Myocyte (in vitro differentiated cells): ENCODE measurements around the gene HSPA1B. TPM values are rescaled to one million over a fixed set of nuclear protein-coding genes. Genes with fewer than 3 reads are reported as not detected.
"Not testable (repeated sequence)": the region's sequence is repeated elsewhere in the genome, so short reads cannot be mapped to it uniquely, and the experiment has no call there.

ENCODE experiments used
- DNase-seq: peaks from one replicate; pipeline ENCODE4 v3.0.0-alpha.2; 2012; ENCODE audit warnings: low read depth
- polyA plus RNA-seq: library from polyadenylated mRNA; unstranded; fragments of >200 nt; gene quantifications from one replicate; pipeline ENCODE4 v1.2.1, GENCODE V29; 2012; ENCODE audit warnings: missing spikeins
- total RNA-seq: library from RNA; depleted of rRNA; stranded (reverse); fragments of >200 nt; gene quantifications from 2 replicates; pipeline ENCODE4 v1.2.3, GENCODE V29; 2014

The HSPA1B gene
- total RNA-seq: 86.3 and 98.7 TPM in 2 replicates
- polyA plus RNA-seq: 67.0 TPM

DNA sequence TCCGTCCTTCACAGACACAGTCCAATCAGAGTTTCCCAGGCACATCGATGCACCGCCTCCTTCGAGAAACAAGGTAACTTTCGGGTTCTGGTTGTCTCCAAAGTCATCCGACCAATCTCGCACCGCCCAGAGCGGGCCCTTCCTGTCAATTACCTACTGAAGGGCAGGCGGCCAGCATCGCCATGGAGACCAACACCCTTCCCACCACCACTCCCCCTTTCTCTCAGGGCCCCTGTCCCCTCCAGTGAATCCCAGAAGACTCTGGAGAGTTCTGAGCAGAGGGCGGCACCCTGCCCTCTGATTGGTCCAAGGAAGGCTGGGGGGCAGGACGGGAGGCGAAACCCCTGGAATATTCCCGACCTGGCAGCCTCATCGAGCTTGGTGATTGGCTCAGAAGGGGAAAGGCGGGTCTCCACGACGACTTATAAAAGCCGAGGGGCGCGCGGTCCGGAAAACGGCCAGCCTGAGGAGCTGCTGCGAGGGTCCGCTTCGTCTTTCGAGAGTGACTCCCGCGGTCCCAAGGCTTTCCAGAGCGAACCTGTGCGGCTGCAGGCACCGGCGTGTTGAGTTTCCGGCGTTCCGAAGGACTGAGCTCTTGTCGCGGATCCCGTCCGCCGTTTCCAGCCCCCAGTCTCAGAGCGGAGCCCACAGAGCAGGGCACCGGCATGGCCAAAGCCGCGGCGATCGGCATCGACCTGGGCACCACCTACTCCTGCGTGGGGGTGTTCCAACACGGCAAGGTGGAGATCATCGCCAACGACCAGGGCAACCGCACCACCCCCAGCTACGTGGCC lies at the start of gene HSPA1B:
HSPA1B (plus strand) TSS at position 453 of the 794 bp plus-strand sequence; CDS start at position 666, 213 bp downstream.
- DNase-seq: peak; percentile 100

DNA sequence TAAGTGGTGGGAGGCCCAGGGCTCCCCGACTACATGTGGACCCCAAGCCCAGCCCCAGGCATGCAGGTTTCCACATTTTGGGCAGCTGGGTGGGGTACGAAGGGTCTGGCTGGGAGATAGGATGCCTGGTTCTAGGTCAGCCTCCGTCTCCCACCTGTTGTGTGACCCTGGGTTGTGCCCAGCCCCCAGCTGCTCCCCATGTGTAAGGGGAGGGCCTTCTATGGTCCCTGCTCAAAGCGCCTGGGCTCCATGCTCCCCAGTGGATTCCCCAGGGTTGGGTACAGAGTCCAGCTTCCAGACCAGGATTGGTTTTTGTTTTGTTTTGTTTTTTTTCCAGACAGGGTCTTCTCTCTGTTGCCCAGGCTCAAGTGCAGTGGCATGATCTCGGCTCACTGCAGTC lies 49.3 kb upstream of the HSPA1B start:
- DNase-seq: no peak

DNA sequence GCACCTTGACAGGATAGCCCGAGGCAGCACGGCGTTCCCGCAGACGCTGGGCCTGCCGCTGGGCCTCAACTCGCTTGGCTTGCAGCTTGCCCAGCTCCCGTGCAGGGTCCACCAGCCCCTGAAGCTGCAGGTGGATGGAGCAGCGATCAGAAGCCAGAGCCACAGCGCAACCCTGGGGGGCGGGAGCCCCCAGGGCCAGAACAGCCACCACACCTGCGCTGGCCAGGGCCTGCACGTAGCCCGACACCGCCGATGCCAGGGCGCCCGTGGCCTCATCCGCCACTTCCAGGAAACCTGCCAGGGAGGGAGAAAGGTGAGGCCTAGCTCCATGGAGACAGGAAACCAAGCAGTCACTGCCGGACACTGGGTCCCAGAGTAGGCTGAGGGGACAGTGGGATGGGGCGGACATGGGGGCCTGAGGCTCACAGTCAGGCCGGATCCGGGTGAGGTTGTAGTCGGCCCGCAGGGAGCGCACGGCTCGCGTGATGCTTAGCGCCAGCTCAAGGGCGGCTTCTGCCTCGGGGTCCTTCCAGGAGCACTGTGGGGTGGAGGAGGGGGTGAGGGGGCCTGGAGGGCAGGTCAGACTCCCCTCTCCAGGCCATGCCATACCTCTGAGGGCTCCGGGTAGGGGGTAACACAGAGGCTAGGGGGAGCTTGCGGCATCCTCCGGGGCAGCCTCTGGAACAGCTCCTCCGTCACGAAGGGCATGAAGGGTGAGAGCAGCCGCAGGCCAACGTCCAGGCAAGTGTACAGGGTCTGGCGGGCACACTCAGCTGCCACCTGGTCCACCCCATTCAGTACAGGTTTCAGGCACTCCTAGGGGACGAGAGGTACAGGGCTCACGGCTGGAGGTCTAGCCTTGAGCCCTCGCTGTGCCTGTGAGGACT lies 48.3 kb upstream of the HSPA1B start:
- no peak for DNase-seq

DNA sequence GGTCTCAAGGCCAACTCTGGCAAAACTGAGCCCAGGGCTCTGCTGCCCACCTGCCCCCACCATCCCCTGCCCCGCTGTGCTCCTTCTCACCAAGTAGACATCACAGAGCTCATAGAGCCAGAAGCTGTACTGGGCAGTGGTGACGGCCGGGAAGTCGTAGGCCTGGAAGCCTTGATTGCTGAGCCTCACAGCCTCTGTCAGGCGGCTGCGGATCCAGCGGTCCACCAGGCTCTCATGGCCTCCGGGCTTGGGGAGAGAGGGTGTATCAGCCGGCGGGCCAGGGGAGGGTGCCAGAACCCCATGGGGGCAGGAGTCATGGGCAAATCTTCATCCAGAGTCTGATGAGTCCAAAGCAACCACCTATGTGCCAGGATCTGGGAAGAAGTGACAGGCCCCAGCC lies 47.6 kb upstream of the HSPA1B start:
- DNase-seq: no peak

DNA sequence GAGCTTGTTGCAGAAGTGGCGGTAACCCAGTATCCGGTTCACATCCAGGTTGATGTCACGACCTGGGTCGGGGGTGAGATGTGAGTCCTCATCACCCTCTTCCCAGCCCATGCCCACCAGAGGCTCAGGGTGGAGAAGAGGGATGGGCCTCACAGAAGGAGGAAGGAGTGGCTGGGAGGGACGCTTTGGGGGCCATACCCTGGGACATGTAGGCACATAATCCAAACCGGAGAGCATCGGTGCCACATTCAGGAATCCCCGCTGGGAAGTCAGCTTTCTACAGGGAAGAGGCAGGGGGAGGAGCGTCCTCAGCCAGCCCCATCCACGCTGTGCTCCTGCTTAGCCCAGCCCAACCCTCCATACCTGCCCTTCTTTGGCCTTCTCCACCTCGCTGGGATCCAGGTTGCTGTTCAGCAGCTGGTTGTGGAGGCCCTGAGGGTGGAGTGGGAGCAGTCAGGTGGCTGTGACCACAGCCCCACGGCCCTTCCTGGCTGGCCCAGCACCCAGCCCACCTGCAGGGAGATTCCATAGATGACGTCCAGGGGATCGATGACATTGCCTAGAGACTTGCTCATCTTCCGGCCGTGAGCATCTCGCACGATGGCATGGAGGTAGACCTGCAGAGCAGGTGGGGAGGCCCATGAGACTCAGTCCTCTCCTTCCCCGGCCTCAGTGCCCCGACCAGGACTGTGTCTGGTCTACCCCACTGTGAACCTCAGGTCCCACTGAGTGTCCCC lies 46.9 kb upstream of the HSPA1B start:
- no peak for DNase-seq

DNA sequence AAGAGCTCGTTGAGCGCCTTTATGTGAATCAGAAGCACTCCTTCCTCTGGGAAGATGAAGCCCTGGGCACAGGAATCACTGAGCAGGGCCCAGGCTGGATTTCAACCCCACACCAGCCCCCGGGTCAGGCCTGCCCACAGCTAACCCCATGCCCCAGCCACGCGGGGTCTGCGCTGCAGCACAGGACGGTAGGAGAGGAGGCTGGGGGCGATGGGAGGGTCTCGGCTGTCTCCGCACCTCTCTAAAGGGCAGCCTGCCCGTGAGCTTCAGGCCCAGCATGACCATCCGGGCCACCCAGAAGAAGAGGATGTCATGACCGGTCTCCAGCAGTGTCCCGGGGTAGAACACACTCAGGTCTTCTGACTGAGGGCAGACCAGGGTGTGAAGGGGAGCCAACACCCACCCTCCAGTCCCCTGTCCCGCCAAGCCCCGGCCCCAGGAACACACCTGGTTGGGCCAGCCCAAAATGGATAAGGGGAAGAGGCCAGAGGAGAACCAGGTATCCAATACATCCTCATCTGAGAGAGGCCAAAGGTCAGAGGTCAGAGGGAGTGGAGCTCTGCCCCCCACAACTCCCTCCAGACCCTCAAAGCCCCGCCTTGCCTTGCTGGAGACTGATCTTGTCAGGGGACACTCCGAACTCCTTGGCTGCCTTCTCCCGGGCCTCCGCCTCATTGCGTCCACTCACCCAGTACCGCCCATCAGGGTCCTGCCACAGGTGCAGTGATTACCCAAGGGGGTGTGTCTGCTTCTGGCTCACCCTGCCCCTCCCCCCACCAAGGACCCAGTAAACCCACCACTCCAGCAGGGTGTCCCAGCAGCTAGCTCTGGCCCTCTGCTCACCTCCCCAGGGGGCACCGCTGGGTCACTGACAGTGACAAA lies 46.1 kb upstream of the HSPA1B start:
- DNase-seq: no peak

DNA sequence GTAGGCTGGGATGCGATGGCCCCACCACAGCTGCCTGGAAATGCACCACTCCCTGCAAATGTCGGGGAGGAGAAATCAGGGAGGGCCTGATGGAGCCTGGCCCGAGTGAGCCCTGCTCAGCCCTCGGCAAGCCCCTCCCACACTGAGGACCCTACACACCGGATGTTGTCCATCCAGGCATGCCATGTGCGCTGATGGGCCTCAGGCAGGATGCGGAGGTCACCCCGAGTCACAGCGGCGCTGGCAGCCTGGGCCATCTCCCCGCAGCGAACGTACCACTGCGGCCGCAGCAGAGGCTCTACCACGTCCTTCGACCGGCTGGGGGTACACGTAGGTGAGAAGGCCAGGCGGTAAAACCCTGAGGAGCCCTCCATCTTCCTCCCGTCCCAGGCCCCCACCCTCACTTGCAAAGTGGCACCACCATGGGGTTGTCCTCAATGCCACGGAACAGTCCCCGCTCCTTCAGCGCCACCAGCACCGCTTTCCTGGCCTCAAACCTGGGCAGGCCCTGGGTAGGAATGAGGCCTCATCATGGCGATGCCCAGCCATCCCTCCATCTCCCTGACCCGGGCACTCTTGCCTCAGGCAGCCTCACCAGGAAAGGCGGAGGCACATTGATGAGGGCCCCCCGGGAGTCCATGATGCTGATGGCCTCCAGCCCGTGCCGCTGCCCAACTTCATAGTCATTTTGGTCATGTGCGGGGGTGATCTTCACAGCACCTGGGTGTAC lies 45.2 kb upstream of the HSPA1B start:
- DNase-seq: no peak

DNA sequence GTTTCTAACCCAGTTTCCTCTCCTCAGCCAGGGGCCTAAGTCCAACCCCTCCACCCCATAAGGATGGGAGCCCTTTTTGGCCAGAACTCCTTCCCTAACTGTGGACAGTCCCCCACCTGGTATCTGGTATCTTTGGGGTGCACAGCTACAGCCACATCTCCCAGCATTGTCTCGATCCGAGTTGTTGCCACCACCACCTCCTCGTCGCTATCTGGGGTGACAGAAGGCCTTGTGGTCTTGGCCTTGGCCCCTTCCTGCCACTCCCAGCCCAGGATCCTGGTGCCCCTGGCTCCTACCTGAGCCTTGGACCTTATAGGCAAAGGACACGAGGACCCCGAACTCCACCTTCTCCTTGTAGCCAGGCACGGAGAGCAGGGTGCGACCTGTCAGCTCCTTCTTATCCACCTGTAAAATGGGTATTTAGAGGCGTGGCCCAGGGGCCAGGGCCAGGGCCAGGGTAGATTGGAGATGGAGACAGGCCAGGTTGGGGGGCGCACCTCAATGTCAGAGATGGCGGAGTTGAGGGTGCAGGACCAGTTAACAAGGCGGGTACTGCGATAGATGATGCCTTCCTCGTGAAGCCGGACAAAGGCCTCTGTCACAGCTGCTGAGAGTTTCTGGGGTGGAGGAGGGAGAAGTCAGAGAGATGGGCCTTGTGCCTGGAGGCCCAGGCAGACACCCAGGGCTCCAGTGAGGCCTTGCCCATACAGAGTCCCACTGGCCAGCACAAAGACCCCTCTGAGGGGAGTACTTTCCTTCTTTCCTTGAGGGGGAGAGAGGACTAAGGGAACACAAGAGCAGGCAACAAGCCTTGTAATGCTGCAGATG lies 43.2 kb upstream of the HSPA1B start:
- DNase-seq: no peak

DNA sequence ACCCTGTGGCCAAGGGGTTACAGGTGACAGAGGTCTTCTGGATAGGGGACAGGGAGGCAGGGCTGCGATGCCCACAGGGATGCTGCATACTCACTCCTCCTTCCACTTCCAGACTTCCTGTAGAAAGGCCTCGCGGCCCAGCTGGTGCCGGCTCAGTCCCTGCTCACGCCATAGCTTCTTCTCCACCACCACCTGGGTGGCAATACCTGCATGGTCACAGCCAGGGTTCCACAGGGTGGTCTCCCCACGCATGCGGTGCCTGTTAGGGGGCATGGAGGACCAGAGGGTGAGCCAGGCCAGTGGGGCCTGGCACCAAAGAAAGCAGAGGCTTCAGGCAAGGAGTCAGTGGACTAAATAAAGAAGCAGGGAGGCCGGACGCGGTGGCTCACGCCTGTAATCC lies 42.1 kb upstream of the HSPA1B start:
- no peak for DNase-seq

DNA sequence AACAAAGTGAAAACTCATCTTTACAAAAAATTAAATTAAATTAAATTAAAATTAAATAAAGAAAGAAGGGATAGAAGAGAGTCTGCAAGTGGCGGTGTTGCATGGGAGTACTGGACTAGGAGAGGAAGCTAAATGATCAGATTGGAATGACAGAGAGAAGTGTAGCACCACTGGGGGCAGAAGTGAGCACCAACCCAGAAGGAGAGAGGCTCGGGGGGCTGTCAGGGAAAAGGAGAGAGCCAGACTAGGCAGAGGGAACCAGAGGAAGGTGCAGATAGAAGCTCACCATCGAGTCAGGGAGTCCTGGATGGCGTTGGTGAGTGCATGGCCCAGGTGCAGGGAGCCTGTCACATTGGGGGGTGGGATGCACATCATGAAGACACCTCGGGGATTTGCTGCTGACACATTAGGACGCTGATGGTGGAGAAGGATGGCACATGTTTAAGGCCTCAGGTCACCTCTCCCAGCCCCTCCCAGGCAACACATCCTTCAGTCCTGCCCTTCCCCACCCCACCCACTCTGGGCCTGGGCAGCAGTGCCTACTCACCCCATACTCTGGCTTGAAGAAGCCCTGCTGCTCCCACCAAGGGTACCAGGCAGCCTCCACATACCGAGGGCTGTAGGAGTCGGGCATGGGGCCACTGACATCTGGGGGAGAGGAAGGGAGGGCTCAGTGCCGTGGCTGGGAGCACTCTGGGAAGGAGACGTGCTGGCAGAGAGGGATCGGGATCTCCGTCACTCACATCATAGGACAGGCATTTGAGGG lies 36.0 kb upstream of the HSPA1B start:
- DNase-seq: peak; percentile 61

DNA sequence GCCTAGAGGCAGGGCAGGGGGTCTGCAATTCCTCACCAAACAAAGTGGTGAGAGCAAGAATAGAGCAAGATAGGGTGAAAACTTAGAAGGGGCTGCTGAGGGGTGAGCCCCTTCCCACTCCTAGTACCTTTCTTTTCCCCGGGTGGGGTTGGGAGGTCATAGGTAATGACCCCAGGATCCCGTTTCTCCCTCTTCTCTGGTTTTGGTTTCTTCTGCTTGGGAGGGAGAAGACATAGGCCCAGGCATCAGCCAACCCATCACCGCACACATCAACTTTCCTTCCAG lies 35.5 kb upstream of the HSPA1B start:
- DNase-seq: no peak

DNA sequence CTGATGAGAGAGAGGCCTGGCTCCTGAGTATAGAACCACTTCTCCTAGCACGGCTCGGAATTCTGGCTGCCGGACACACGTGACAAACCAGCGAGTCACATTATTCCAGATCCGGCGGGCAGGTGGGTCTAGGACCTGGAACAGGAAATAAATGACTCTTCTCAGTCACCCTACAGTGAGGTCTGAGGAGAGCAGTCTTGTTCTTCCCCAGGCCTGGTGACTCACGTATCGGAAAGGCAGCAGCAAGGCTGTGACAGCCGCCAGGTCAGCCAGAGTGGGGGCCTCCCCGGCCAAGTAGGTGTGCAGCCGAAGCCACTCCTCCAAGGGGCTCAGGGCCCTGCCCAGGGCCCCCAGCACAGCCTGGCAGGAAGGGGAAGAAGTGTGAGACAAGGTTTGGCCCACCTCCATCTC lies 34.8 kb upstream of the HSPA1B start:
- no peak for DNase-seq

DNA sequence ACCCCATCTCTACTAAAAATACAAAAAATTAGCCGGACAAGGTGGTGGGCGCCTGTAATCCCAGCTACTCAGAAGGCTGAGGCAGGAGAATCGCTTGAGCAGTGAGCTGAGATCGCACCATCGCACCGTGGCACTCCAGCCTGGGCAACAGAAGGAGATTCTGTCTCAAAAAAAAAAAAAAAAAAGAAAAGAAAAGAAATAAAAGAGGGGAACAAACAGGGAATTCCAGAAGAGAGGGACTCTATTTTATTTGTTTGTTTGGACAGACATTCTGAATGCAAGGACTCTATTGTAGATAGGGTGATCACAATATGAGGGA lies 33.7 kb upstream of the HSPA1B start:
- DNase-seq: not testable (repeated sequence)

DNA sequence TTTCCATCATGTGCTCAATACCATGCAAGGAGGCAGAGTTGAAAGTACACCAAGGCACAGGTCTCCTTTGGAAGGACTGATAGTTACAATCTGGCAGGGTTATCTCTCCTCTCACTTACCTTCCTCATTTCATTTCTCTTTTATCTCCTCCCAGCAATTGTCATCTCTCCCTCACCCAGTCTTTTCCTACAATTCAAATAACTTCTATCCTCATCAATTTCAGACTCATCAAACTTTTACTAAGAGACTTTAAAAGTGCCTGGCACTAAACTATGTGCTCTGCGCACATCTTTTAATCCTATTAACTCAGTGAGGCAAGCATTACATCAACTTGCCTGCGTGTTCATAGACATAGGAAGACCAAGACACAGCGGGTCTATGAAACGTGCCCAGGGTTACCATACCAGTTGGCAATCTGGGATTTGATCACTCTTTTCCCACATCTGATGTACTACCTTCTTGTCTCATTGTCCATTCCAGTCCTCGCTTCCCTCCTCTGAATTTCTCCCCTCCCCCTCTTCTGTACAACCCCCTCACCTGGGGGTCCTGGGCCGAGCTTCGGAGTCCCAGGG lies 33.2 kb upstream of the HSPA1B start:
- peak; percentile 25 for DNase-seq

DNA sequence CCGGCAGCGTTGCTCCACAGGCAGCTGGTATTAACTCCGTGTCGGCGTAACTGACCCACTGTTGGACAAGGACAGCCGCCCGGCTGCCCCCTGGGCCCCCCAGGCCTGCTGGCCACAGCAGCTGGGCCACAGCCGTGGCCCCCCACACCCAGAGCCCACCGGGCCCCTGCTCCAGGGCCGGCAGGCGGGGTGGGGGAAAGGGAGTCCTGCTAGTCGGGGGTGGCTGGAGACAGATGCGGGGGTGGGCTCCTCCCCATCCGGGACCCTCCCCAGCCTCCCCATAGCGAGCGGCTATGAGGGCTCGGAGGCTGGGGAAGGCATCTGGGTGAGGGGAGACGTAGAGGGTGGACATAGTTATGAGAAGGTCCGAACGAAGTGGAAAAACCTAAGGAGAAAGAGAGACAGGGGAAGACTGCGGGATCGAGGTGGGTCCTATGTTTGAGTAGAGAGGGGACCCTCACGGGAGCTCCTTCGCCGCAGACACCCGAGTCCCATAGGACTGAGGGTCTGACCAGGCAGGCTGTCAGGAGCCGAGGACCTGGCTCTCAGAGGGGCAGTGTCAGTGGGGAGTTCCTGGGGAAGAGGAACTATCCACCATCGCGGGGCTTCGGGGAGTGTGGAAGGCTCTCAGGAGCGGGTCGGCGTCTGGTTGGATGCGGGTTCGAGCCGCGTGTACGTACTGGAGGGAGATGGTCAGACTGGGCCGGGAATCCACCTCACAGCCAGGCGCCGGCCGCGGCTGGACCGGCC lies 32.5 kb upstream of the HSPA1B start:
- DNase-seq: peak; percentile 33

DNA sequence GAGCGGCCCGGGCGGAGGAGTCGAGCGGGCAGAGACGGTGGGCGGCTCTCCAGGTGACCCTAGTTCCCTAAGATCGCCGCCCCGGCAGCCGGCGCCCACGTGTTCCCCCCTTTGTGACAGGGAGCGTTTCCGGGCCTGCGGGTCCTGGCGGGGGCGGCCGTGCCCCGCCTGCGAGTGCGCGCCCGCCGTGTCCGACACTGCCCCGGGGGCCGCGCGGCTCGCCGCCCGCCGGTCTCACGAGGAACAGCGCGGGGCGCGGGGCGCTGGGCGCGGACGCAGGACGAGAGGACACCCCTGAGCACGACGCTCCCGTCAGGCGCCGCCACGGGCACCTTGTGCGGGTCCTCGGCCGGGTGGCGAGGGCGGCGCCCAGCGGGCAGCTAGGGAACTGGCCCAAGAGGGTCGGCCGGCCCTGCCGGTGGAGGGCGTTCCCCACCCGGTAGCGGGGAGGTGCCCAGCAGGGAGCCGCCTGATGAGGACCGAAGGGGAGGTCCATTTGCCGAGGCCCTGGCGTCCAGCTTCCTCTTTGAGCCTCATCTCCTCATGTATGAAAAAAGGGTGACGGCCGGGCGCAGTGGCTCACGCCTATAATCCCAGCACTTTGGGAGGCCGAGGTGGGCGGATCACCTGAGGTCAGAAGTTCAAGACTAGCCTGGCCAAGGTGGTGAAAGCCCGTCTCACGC lies 31.8 kb upstream of the HSPA1B start, which contains the start of gene VARS1:
VARS1 (minus strand) TSS at position 137 of the 683 bp plus-strand sequence. CDS start 535 bp downstream, outside the sequence.
- DNase-seq: peak; percentile 87

DNA sequence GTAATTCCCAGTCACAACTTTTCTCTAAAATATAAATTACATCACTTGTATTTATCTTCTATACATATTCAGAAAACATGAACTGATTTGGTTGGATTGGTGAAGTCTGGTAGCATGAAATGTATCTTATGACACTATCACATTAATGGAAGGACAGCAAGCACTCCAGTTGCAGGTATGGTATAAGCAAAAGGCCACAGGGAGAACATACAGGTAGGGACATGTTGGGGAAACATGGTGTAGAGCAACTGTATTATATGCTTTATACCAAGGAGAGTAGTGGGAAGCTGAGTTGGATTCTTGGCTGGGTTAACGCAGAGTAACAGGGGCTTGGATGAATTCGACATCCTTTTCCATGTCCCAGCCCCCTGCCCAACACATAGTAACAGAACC lies 30.5 kb upstream of the HSPA1B start:
- DNase-seq: no peak
